ENCODE results near the gene TUBB2B.

- TF ChIP-seq EZH2 (IDR thresholded peaks at IDR 0.05; ENCODE audit: borderline replicate concordance, insufficient read depth, low read depth, low read length, poor library complexity, severe bottlenecking) (no peak), CTCF (IDR thresholded peaks at IDR 0.05) (no peak)
These were observed 15.2 kb downstream of the TUBB2B start for GRCh38 chr6:3212261-3212660.
